WTC11 (cell line): ENCODE data around the gene HSBP1L1. TPM values are rescaled to one million over a fixed set of nuclear protein-coding genes. Genes with fewer than 3 reads are reported as not detected.

Experiments
- ATAC-seq: fragments of 200-7000 bp; cut with Tn5 transposase; 2 replicates; pipeline ENCODE4 v1.10.0; 2021; ENCODE audit warnings: mild to moderate bottlenecking, moderate library complexity
- CTCF ChIA-PET: fragments of 300-600 bp; sonication (Branson Sonifier 250); formaldehyde crosslinking; loops from one replicate; lab custom pipeline; 2021; ENCODE audit warnings: antibody characterized with exemption; lab: Charles Lee
- POLR2A ChIA-PET: fragments of 350-600 bp; sonication (Branson Sonifier 250); formaldehyde crosslinking; loops from one replicate; lab custom pipeline; 2021; ENCODE audit warnings: antibody characterized with exemption; lab: Charles Lee
- DNase-seq: peaks from one replicate; pipeline ENCODE4 v3.0.0; 2021; ENCODE audit warnings: low spot score
- H3K27ac Mint-ChIP-seq: 2 replicates; pipeline ENCODE4 v1.8.0; 2021; ENCODE audit warnings: mixed read lengths
- H3K27me3 Mint-ChIP-seq: 2 replicates; pipeline ENCODE4 v1.8.0; 2021; ENCODE audit warnings: low read depth, mild to moderate bottlenecking, moderate library complexity, mixed read lengths
- H3K36me3 Mint-ChIP-seq: 2 replicates; pipeline ENCODE4 v1.8.0; 2021; ENCODE audit warnings: mixed read lengths
- H3K4me1 Mint-ChIP-seq: 2 replicates; pipeline ENCODE4 v1.8.0; 2022; ENCODE audit warnings: mixed read lengths
- H3K4me3 Mint-ChIP-seq: 2 replicates; pipeline ENCODE4 v1.8.0; 2021; ENCODE audit warnings: mild to moderate bottlenecking, moderate library complexity, mixed read lengths
- H3K9me3 Mint-ChIP-seq: 2 replicates; pipeline ENCODE4 v1.8.0; 2021; ENCODE audit warnings: mixed read lengths
- AFF4 ChIP-seq: sonication (generic); formaldehyde crosslinking; IDR thresholded peaks from 2 replicates; pipeline ENCODE4 v1.8.1; 2023; ENCODE audit warnings: mild to moderate bottlenecking, missing genetic modification reagents, borderline replicate concordance
- CBFB ChIP-seq: sonication (generic); formaldehyde crosslinking; IDR thresholded peaks from 2 replicates; pipeline ENCODE4 v1.8.1; 2022; ENCODE audit warnings: mild to moderate bottlenecking, low read depth, missing genetic modification reagents
- CREM ChIP-seq: sonication (generic); formaldehyde crosslinking; IDR thresholded peaks from 2 replicates; pipeline ENCODE4 v1.8.1; 2022; ENCODE audit warnings: mild to moderate bottlenecking, missing genetic modification reagents, moderate library complexity
- E2F1 ChIP-seq: sonication (generic); formaldehyde crosslinking; IDR thresholded peaks from 2 replicates; pipeline ENCODE4 v1.8.0; 2022; ENCODE audit warnings: mild to moderate bottlenecking, missing genetic modification reagents
- EMX1 ChIP-seq: fragments of 250-450 bp; sonication (Bioruptor Pico); IDR thresholded peaks from 2 replicates; pipeline ENCODE4 v1.8.0; 2021; ENCODE audit warnings: mild to moderate bottlenecking
- FOXP1 ChIP-seq: sonication (generic); formaldehyde crosslinking; IDR thresholded peaks from 2 replicates; pipeline ENCODE4 v1.8.0; 2022; ENCODE audit warnings: missing genetic modification reagents, mild to moderate bottlenecking, moderate library complexity, borderline replicate concordance
- JAZF1 ChIP-seq: fragments of 250-450 bp; sonication (Bioruptor Pico); IDR thresholded peaks from 2 replicates; pipeline ENCODE4 v1.9.0; 2021; ENCODE audit warnings: moderate library complexity, mild to moderate bottlenecking, inconsistent platforms
- MLX ChIP-seq: sonication (generic); formaldehyde crosslinking; IDR thresholded peaks from 2 replicates; pipeline ENCODE4 v1.8.1; 2023; ENCODE audit warnings: mild to moderate bottlenecking, missing genetic modification reagents, moderate library complexity
- SOX15 ChIP-seq: fragments of 250-450 bp; sonication (Bioruptor Pico); IDR thresholded peaks from 2 replicates; pipeline ENCODE4 v1.9.0; 2021; ENCODE audit warnings: mild to moderate bottlenecking
- total RNA-seq: library from RNA; stranded (reverse); gene quantifications from 3 replicates; pipeline ENCODE4 v1.2.3, GENCODE V29; 2021
- TF ChIP-seq, protein P1 (sequence below): sonication (generic); formaldehyde crosslinking; IDR thresholded peaks from 2 replicates; pipeline ENCODE4 v1.8.1; 2022; ENCODE audit warnings: low read depth, mild to moderate bottlenecking, moderate library complexity, missing genetic modification reagents, borderline replicate concordance

The HSBP1L1 gene
- total RNA-seq, 1 experiment from 2014 or later = 1.4 TPM

- H3K27ac Mint-ChIP-seq = no peak overlapping the region
- no peak overlapping the region for H3K4me3 Mint-ChIP-seq
- no peak for DNase-seq
- no peak for ATAC-seq
- peaks cover 6% of the 10 kb centered on the region; the same call in 1 of the 2 replicates for H3K4me1 Mint-ChIP-seq
- TF ChIP-seq E2F1 (CRISPR knock-in tag) (no peak), CREM (no peak), CBFB (no peak), MLX (CRISPR knock-in tag) (no peak), EMX1 (no peak), AFF4 (CRISPR knock-in tag) (no peak), JAZF1 (CRISPR knock-in tag) (no peak), SOX15 (CRISPR knock-in tag) (no peak), FOXP1 (no peak)
- TF ChIP-seq, protein P1, sequence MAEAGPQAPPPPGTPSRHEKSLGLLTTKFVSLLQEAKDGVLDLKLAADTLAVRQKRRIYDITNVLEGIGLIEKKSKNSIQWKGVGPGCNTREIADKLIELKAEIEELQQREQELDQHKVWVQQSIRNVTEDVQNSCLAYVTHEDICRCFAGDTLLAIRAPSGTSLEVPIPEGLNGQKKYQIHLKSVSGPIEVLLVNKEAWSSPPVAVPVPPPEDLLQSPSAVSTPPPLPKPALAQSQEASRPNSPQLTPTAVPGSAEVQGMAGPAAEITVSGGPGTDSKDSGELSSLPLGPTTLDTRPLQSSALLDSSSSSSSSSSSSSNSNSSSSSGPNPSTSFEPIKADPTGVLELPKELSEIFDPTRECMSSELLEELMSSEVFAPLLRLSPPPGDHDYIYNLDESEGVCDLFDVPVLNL = no peak
- TF ChIP-seq, all 79 proteins: peak for 0
- CTCF ChIA-PET = interaction anchor here (0.6 to 0.7 kb wide), 2 partner anchors 145 to 235 kb away, joined by 3 to 4 read pairs; partner anchors contain the start of gene PARD6G
- POLR2A ChIA-PET = no interaction called here
- Mint-ChIP-seq H3K27me3 (peaks cover 13% of the 10 kb centered on the region), H3K9me3 (peaks cover 62% of the 10 kb centered on the region), H3K36me3 (peaks cover 25% of the 10 kb centered on the region)
Observed at GRCh38 chr18:80012714-80013113, 48.3 kb downstream of the HSBP1L1 start.

Other genes starting within 250 kb of the HSBP1L1 start
- 0.34 to 0.62 TPM (median 0.50 TPM) in 3 replicates for gene KCNG2, start 166.7 kb upstream of the HSBP1L1 start, total RNA-seq
- 15.1 to 20.9 TPM (median 18.6 TPM) in 3 replicates for gene SLC66A2, start 13.0 kb upstream of the HSBP1L1 start, total RNA-seq
- 144 to 157 TPM (median 148 TPM) in 3 replicates for gene TXNL4A, start 23.9 kb downstream of the HSBP1L1 start, total RNA-seq
- gene RBFA, start 69.8 kb downstream of the HSBP1L1 start, total RNA-seq = 32.1 to 37.1 TPM (median 33.2 TPM) in 3 replicates
- 46.5 to 56.0 TPM (median 49.0 TPM) in 3 replicates for gene ADNP2, start 144.6 kb downstream of the HSBP1L1 start, total RNA-seq